ENCODE measurements around the gene TUBB.
"Not testable (repeated sequence)": the region's sequence is repeated elsewhere in the genome, so short reads cannot be mapped to it uniquely, and the experiment has no call there.

The TUBB gene

DNA sequence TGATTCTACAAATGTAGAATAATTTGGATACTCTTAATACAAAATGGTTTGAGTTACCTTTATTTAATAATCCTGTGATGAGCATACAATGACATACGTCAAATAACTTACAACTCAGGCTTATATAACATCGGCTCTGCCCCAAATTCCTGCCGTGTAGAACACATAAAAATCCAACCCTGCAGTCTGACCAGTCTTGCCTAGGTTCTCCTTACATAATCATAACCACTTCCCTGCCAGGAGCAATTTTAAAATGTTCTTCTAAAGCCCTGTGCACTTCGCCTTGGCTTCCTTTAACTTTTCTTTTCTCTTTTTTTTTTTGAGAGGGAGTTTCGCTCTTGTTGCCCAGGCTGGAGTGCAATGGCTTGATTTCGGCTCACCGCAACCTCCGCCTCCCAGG lies 40.4 kb downstream of the TUBB start:
- no peak for DNase-seq (ENCODE audit: low spot score)

DNA sequence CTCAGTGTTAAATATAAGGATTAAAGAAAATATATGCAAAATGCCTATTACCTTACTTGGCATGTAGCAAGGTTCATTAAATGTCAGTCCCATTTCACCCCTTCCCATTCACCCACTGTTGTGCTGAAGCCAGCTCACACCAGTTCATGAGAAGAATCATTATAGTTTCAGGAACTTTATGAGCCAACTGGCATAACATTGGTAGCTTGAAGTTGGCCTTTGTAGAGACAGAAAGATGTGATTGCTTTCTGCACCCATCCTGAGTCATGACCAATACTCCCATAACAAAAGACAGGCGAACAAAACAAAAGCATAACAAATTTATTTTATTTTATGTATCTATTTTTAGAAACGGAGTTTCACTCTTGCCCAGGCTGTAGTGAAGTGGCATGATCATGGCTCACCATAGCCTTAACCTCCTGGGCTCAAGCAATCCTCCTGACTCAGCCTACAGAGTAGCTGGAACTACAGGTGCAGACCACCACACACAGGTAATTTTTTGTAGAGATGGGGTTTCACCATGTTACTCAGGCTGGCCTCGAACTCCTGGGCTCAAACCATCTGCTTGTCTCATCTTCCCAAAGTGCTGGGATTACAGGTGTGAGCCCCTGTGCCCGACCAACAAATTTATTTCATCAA lies 41.8 kb downstream of the TUBB start:
- DNase-seq (ENCODE audit: low spot score): no peak

DNA sequence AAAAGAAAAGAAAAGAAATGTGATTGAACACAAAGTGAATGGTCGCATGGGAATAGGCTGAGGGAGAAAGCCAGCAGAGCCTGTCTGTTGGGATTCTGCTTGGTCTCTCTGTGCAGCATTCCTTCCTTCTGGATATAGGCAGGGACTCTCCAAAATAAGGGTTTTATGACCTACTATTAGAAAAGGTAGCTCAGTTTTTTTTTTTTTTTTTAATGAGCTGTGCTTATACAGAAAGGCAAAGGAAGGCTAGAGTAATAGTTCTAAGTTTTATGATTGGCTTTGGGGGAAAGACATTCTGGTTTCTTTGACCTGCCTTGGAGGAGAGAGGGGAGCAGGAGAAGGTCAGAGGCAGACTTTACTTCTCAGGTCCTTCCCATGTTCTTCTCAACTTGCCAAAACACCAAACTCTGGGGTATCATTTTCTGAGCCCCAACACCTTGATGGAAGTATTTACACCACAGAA lies 43.0 kb downstream of the TUBB start:
- DNase-seq (ENCODE audit: low spot score): no peak

DNA sequence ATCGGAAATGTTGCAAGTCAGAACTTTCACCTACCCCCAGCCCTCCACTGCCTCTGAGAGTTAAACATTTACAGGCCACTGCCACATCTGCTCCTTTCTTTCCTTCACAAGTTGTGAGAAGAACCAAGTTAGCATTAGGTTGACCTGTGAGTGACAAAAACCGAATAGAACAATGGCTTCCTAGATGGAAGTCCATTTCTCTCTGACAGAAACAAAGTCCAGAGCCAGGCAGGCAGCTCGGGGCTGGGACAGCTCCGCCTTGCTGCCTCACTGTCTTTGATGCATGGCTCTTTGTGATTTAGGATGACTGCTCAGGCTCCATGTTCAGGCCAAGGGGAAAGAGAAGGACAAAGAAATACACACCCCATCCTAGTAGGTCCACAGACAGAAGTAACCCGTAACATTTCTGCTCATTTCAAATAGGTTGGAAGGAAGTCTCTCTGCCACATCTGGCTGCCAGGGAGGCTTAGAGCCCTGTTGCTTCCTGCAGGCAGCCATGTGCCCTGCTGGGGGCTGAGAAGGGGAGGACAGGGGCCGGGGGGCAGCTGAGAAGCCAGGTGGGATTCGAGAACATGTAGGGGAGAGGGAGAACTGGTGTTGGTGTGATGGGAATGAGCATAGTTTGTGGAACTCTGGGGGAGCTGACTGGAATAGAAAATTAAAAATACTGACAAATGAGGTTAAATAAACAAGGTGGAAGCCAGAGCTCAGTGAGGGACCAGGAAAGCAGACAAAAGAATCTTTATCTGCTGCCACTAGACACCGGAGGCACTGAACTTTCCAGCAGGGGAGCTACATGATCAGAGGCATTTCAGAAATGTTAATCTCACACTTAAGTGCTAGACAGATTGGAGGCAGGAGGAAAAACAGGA lies 43.7 kb downstream of the TUBB start:
- no peak for DNase-seq (ENCODE audit: low spot score)

DNA sequence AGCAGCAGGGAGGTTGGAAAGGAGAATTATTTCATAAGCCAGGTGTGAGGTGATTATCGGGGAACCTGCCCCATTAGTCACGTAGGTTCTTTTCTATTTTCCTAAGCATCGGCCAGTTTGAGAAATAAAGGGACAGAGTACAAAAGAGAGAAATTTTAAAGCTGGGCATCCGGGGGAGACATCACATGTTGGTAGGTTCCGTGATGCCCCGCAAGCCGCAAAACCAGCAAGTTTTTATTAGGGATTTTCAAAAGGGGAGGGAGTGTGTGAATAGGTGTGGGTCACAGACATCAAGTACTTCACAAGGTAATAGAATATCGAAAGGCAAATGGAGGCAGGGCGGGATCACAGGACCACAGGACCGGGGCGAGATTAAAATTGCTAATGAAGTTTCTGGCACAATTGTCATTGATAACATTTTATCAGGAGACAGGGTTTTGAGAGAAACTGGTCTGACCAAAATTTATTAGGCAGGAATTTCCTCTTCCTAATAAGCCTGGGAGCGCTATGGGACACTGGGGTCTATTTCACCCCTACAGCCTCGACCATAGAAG lies 44.4 kb downstream of the TUBB start:
- DNase-seq (ENCODE audit: low spot score): not testable (repeated sequence)

DNA sequence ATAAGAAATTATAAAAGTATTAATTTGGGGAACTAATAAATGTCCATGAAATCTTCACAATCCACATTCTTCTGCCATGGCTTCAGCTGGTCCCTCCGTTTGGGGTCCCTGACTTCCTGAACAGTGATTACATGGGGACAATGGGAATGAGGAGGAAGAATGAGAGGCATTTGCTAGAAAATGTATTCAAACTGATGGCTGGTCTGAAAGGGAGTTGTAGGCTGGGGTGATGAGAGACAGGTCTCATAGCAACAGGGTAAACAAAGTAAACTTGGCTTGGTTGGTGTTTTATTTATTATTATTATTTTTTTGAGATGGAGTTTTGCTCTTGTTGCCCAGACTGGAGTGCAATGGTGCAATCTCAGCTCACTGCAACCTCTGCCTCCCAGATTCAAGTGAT lies 45.3 kb downstream of the TUBB start:
- not testable (repeated sequence) for DNase-seq (ENCODE audit: low spot score)

DNA sequence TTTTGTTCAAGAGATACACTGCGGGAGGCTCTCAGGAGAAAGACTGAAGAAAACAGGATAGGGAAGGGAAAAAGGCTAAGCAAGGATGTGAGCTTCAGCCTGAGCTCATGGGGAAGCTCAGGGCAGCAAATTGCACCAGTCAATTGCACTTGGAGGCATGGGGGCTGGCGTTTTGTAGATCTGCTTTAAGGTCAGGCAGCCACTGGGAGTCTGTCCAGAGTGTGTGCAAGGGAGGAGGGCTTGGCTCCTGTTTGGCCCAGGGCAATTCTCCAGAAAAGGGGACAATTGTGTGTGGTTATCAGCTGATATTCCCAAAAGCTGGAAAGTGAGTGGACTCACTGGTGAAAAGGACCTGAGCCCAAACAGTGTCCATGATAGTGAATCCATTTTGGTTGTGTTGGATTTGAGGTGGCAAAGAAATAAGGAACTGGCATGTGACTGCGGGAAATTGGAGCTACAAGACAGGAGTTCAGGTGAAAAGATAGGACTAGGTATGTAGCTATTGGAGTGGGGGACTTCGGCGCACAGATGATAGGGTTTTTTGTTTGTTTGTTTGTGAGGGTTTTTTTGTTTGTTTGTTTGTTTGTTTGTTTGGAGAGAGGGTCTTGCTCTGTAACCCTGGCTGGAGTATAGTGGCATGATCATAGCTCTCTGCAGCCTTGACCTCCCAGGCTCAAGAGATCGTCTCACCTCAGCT lies 46.5 kb downstream of the TUBB start:
- no peak for DNase-seq (ENCODE audit: low spot score)

DNA sequence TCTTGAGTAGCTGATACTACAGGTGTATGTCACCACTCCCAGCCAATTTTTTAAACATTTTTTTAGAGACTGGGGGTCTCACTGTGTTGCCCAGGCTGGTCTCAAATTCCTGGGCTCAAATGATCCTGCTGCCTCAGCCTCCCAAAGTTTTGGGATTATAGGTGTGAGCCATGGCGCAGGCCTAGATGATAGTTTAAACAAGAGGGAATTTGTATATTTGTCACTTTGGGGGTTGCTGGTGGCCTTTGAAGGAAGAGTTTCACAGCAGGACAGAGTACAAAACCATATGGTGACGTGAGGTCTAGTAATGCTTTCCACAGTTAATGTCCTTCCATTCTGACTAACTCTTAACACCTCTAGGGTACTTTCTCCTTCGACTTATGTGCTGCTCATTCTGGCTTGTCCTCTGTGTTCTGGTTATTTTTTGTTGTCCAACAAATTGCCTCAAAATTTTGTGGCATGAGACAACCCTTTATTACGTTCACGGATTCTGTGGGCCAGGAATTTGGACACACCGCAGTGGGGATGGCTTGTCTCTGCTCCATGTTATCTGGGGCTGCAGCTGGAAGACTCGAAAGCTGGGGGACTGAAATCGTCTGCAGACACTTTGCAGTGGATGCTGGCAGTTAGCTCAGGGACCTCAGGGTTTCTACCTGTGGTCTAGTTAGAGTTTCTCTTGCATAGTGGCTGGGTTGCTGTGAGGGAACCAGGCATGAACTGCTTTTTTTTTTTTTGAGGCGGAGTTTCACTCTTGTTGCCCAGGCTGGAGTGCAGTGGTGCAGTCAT lies 47.2 kb downstream of the TUBB start:
- no peak for DNase-seq (ENCODE audit: low spot score)

DNA sequence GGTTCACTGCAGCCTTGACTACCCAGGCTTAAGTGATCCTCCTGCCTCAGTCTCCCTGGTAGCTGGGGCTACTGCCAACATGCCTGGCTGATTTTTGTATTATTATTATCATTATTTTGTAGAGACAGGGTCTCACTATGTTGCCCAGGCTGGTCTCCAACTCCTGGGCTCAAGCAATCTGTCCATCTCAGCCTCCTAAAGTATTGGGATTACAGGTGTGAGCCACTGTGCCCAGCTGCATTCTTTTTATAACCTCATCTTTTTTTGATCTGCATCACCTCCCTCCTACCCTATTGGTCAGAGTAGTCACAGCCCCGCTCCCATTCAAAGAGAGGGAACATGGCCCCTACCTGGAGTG lies 47.8 kb downstream of the TUBB start:
- no peak for DNase-seq (ENCODE audit: low spot score)

DNA sequence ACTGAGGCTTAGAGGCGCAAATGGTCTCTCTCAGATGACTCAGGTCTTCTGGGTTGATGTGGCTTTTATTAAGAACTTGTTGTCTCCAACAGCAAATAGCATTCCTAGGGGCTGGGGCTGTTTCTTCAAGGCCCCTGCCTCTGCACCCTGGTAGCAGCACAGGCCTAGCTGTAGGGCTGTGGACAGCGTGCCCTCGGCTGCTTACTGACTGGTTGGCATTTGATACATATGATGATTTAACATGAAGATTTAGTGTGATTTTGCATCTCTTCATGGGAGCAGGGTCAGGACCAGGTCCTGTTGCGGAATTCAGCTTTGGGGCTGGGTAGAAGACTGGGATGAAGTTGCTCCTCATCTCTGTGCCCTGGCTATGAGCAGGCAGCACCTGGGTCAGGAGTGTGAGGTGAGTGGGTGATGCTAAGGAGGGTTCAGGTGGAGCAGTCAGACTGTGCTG lies 48.5 kb downstream of the TUBB start:
- no peak for DNase-seq (ENCODE audit: low spot score)

DNA sequence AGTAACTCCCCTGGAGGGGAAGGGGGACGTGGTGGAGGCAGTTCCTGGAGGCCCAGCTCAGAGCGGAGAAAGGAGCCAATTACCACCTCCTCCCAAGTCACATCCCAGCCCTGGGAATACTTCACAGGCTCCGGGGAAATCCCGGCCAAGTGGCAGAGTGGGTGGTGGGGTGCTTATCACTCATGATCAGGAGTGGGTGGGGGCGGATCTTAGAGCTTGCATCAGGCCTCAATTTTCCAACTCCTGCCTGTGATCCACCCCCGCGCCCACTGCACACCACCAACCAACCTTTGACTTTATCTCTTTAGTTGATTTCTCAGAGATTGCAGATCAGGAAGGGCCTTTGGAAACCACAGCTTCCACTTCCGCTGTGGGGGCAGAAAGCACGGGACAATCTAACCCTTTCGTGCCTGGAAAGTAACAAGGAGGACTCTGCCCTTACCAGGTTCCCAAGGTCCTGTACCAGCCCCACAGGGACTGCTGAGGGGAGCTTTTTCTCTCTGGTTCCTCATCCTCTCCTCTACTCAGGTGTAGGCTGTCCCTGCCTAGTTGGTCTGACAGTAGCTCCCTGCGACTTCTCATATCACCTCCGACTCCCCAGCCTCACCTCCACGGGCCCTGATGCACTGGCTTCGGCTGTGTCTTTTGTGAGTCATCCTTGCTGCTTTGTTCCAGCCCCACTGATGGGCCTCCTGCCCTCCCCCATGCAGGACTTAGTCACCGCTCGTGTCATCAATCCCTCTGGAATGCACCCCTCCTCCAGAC lies 49.1 kb downstream of the TUBB start:
- no peak for DNase-seq (ENCODE audit: low spot score)

DNA sequence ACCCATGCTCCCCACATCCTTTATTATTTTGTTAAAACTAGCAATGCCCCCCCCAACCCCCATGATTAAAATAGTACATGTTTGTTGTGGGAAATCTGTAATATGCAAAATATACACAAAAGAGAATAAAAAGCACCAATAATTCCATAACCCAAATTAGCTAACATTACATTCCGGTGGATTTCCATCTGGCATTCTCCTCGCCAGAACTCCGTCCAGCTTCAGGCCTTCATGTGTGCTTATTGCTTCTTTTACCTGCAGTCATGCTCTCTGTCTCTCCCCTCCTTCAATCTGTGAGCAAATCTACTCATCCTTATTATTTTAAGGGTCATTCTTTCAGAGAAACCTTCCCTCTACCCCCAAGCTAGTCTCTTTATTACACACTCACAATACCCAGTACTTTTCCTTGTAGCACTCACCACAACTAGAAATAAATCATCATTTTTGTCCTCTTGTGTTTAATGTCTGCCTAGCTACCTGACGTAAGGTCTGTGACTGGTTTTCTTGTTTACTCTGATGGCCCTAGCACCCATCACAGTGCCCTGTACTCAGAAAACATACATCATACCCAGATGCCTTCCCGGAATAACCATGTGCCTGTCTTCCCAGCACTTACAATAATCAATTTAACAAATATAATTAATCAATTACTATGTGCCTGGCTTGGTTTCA lies 49.8 kb downstream of the TUBB start:
- no peak for DNase-seq (ENCODE audit: low spot score)

DNA sequence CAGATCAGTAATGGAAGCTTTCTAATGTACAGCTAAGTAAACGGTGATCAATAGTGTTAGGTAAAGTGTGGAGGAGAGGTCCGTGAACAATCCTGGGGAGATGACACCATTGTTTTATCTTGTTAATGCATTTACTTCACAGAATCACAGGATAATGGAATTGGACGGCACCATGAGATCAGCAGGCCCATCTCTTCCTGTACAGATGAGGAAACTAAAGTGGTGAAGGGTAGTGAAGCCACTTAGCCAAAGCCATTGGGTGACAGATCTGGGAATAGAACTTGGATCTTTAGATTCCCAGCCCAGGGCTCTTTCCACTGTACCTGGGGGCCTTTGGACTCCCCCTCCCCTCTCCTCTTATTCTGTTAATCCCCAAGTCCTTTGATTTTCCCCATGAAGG lies 50.4 kb downstream of the TUBB start:
- DNase-seq (ENCODE audit: low spot score): no peak

DNA sequence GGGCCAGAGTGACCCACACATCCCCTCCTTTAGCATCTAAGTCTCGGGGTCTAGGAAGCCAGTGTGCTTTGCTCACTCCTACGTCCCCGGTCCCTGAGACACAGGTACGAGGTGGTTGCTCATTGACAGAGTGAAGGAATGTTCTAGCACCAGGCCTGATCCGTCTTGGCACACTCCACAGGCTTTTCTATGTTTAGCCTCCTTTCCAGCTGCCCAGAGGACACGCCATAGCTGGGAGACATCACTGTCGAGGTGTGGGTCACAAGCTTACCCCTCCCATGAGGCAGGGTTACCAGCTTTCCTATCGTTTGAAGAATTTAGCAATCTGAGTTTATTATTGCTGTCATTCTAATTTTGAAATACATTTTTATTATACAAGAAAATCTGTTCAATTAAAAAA lies 54.5 kb downstream of the TUBB start:
- no peak for DNase-seq (ENCODE audit: low spot score)
